Cerebellar cortex (tissue), 1 donor: Measurements from ENCODE around the gene MLPH.
A peak's percentile ranks its signal among the peaks of the same experiment; 100 is the strongest.

Experiments
- DNase-seq: peaks from one replicate; pipeline ENCODE4 v3.0.0-alpha.2; 2015; ENCODE audit warnings: low spot score

The MLPH gene

GRCh38 chr2:237500681-237501424 lies 13.8 kb downstream of the MLPH start:
- DNase-seq: peak; percentile 17

- no peak for DNase-seq
Measured at GRCh38 chr2:237501892-237502513, 15.0 kb downstream of the MLPH start.

GRCh38 chr2:237503201-237503600 lies 16.1 kb downstream of the MLPH start:
- no peak for DNase-seq

GRCh38 chr2:237505188-237505939 lies 18.3 kb downstream of the MLPH start:
- DNase-seq: no peak

GRCh38 chr2:237507512-237507911 lies 20.5 kb downstream of the MLPH start:
- DNase-seq: no peak

GRCh38 chr2:237508361-237508760 lies 21.3 kb downstream of the MLPH start:
- no peak for DNase-seq

GRCh38 chr2:237509151-237509550 lies 22.1 kb downstream of the MLPH start:
- DNase-seq: no peak

GRCh38 chr2:237509905-237510304 lies 22.9 kb downstream of the MLPH start:
- peak; percentile 12 for DNase-seq

- DNase-seq: no peak
Measured at GRCh38 chr2:237510502-237511217, 23.6 kb downstream of the MLPH start.

GRCh38 chr2:237511433-237511832 lies 24.4 kb downstream of the MLPH start:
- DNase-seq: no peak

- no peak for DNase-seq
Measured at GRCh38 chr2:237511885-237512405, 24.9 kb downstream of the MLPH start.

GRCh38 chr2:237512774-237513466 lies 25.9 kb downstream of the MLPH start:
- DNase-seq: peak; percentile 79

- no peak for DNase-seq
Measured at GRCh38 chr2:237513693-237514092, 26.6 kb downstream of the MLPH start.

GRCh38 chr2:237514474-237515130 lies 27.6 kb downstream of the MLPH start:
- DNase-seq: no peak

- DNase-seq: no peak
Measured at GRCh38 chr2:237515166-237515565, 28.1 kb downstream of the MLPH start.

- DNase-seq: no peak
Measured at GRCh38 chr2:237515621-237516275, 28.7 kb downstream of the MLPH start.

GRCh38 chr2:237517163-237517562 lies 30.1 kb downstream of the MLPH start:
- no peak for DNase-seq

- no peak for DNase-seq
Measured at GRCh38 chr2:237517990-237518389, 30.9 kb downstream of the MLPH start.

GRCh38 chr2:237519506-237520245 lies 32.6 kb downstream of the MLPH start:
- DNase-seq: no peak

- DNase-seq: no peak
Measured at GRCh38 chr2:237520290-237520689, 33.2 kb downstream of the MLPH start.
